GM19351 (cell line): ENCODE data around the gene RAB11B.
"Not testable (repeated sequence)": the region's sequence is repeated elsewhere in the genome, so short reads cannot be mapped to it uniquely, and the experiment has no call there.

Experiments
- ATAC-seq: cut with Tn5 transposase; IDR thresholded peaks from one replicate; pipeline ENCODE4 v1.9.1; 2021; ENCODE audit warnings: mild to moderate bottlenecking, moderate library complexity; ENCODE audit not compliant: unreplicated experiment

The RAB11B gene

GRCh38 chr19:8393192-8393870, 3.2 kb downstream of the RAB11B start:
- no peak for ATAC-seq

GRCh38 chr19:8393871-8394250, 3.7 kb downstream of the RAB11B start:
- ATAC-seq, result no peak

GRCh38 chr19:8395621-8396082, 5.5 kb downstream of the RAB11B start:
- ATAC-seq, result no peak

- ATAC-seq, result no peak
Measured at GRCh38 chr19:8396185-8396562, 6.0 kb downstream of the RAB11B start.

- ATAC-seq, result no peak
Measured at GRCh38 chr19:8396563-8397203, 6.5 kb downstream of the RAB11B start.

GRCh38 chr19:8397271-8397670, 7.1 kb downstream of the RAB11B start:
- ATAC-seq, result no peak

- ATAC-seq, result no peak
Measured at GRCh38 chr19:8397746-8398310, 7.7 kb downstream of the RAB11B start.

GRCh38 chr19:8398311-8398771, 8.2 kb downstream of the RAB11B start:
- ATAC-seq, result no peak

- no peak for ATAC-seq
Measured at GRCh38 chr19:8399681-8400188, 9.6 kb downstream of the RAB11B start.

- no peak for ATAC-seq
Measured at GRCh38 chr19:8401981-8402411, 11.8 kb downstream of the RAB11B start.

GRCh38 chr19:8403098-8403819, 13.1 kb downstream of the RAB11B start:
- no peak for ATAC-seq

GRCh38 chr19:8403820-8404109, 13.6 kb downstream of the RAB11B start:
- ATAC-seq, result no peak

- no peak for ATAC-seq
Measured at GRCh38 chr19:8404391-8405151, 14.4 kb downstream of the RAB11B start.

GRCh38 chr19:8410718-8411117, 20.6 kb downstream of the RAB11B start:
- not testable (repeated sequence) for ATAC-seq

GRCh38 chr19:8412783-8413628, 22.8 kb downstream of the RAB11B start, which contains the start of gene MARCHF2:
TSS of gene MARCHF2 (plus strand) at chr19:8413305. CDS start at chr19:8421841, 8,536 bp downstream.
- ATAC-seq, result peak; percentile 99

GRCh38 chr19:8413629-8413995, 23.5 kb downstream of the RAB11B start:
- ATAC-seq, result no peak

GRCh38 chr19:8416796-8417195, 26.6 kb downstream of the RAB11B start:
- no peak for ATAC-seq

GRCh38 chr19:8421484-8422461, 31.6 kb downstream of the RAB11B start:
- no peak for ATAC-seq

- ATAC-seq, result no peak
Measured at GRCh38 chr19:8423817-8424223, 33.7 kb downstream of the RAB11B start.
